GM21825 (cell line): ENCODE results near the gene CASZ1.

Source experiments
- ATAC-seq: cut with Tn5 transposase; IDR thresholded peaks from one replicate; pipeline ENCODE4 v1.9.1; 2021; ENCODE audit warnings: mild to moderate bottlenecking, moderate library complexity; ENCODE audit not compliant: unreplicated experiment

CASZ1 gene

DNA sequence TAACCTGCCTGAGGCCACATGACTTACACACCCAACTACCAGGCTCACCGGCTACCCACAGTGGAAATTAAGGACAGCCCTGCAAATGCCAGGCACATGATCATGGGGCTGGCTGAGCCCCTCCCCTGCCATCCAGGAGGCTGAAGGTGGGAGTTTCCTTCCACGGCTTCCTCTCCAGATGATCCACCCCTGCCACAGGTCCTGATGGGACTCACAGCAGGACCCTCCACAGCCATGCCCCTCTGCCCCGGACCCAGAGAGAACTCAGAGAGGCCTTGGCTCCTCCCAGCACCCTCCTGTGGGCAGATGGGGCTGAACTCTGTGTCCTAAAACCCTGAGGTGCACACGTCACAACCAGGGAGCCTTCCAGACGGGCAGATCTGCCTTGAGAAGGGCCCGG is 29.1 kb upstream of the CASZ1 start:
- no peak for ATAC-seq

DNA sequence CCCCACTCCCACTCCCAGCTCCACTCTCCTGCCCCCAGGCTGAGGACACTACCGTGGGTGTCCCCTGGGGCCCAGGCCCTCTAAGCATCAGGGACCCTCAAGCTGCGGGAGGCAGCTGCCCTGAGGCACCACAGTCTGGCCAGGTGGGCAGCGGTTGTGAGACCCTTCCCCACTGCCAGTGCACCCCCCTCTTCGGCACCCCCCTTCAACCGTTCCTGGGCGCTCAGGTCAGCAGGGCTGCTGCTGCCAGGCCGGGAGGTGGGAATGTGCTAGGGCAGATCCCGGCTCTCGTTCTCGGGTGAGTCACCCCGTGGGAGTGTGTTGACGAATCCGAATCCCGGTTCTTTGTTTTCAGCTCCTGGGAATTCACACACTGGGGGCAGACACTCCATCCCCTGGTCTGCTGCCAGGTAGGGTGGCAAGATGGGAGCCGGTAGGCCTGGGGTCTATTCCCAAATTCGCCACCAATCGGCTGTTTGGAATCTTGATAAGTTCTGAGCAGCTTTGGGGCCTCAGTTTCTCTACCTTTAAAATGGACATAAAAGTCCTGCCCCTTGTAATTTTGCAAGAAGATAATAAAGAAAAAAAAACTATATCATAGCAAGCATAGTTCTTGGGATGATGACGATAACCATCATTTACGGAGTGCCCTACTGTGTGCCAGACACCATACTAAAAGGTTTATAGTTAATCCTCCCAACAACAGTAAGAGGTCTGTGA is 28.5 kb upstream of the CASZ1 start:
- no peak for ATAC-seq

DNA sequence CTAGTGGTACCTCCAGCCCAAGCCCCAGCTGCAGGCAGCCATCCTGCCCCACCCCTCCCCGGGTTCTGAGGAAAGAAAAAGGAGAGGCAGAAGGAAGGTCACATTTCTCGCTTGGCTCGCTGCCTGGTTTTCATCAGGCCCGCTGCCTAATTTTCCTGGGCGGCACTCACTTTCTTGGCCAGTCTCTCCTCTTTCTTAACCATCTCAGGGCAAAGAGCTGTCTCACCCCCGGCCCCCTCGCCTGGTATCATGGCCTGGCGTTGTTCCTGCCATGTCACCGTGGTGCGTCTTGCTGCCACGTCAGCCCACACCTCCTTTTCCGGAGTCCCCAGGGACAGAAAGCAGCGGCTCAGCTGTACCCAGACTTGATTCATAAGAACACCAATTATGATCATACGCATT is 26.6 kb upstream of the CASZ1 start:
- no peak for ATAC-seq

DNA sequence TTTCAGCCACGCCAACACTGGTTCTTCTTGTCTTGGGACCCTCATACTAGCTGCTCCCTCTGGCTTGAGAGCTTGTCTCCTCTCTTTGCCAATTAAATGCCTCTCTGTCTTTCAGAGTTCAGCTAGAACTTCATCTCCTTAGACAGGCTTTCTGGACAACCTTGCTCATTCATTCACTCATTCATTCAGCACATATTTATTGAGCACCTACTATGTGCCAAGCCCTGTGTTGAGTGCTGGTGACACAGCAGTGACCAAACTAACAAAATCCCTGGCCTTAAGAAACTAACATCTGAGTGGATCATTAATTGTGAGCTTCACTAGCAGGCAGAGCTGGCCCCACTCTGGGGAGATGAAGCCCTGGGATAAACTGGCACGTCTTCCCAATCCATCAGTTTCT is 24.9 kb upstream of the CASZ1 start:
- no peak for ATAC-seq

DNA sequence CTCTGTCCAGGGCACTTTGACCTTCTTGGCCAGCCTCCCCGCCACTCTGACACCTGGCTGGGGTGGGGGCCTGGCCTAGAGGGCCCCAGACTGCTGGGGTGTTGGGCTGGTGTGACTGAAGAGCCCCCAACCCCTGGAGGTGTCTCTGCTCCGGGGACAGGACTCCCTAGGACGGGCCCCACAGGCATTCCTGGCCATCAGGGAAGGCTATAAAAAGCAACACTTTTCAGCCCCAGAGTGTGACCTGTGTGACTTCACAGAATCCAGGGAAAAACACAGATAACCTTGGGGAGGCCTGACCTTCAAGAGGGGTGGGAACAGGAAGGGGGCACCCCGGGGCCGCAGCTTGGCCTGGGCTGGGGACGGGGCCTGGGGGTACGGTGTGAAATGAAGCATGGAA is 24.0 kb upstream of the CASZ1 start:
- no peak for ATAC-seq

DNA sequence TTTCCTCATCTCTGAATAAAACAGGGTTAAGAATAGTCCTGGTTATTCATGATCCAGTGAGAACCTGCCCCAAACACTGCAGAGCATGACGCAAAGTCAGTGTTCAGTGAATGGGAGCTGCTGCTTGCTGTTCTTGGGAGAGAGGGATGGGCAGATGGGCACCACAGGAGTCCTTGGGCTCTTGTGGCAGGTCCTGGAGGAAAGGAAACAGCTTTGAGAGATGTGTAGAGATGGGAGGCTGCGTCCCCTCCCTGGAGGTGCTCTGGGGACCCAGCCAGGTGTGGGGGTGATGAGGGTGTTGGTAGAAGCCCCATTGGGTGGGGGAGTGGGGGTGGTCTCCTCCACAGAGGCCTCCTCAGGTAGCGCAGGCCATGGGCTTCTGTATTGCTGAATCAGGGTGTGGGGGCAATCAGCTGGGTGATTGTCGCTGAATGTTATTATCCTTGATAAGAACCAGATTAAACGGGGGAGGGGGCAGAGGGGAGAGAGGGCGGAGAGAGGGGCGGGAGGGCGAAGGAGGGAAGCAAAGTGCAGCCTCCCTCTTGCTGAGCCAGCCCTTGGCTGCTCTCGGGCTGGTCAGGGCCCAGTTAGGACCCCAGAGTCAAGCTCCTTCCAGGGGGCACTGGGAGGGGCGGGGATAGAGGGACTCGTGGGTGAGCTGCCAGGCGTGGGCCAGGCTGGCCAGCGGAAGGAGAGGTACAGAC is 22.9 kb upstream of the CASZ1 start:
- ATAC-seq = no peak

DNA sequence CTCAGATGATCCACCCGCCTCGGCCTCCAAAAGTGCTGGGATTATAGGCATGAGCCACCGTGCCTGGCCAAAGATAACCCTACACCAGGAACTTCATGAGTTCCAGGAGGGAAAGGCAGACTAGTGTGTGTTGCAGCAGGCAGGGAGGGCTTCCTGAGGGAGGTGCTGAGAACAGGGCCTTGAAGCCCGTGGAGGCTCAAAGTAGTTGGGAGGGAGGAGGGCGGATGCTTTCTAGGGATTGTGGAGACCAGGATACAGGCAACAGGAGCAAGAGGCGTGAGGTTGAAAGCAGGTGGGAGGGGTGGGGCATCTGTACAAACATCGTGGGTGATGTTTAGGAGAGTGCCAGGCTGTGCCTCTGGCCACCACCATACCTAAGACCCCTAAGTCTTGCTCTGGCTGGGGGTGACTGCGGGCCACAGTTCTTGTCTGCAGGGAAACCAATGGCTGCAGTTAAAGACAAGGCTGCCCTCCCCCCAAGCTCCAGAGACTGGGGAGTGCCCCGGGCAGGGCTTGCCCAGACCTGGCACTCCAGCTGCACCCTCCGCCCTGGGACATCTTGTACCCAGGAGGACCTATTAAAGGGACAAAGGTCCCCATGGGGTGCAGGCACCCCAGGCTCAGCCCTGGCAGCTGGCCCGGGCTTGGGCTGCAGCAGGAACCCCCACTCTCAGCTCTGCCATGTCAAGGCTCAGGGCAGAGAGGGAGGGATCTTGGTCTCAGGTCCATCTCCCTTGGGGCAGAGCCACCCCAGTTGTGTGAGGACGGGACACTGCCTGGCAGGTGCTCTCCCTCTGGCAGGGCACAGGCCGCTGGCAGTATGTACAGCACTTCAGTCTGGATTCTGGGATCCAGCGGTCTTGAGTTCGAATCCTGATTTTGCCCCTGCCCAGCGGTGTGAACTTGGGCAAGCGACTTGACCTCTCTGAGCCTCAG is 22.1 kb upstream of the CASZ1 start:
- ATAC-seq = no peak

DNA sequence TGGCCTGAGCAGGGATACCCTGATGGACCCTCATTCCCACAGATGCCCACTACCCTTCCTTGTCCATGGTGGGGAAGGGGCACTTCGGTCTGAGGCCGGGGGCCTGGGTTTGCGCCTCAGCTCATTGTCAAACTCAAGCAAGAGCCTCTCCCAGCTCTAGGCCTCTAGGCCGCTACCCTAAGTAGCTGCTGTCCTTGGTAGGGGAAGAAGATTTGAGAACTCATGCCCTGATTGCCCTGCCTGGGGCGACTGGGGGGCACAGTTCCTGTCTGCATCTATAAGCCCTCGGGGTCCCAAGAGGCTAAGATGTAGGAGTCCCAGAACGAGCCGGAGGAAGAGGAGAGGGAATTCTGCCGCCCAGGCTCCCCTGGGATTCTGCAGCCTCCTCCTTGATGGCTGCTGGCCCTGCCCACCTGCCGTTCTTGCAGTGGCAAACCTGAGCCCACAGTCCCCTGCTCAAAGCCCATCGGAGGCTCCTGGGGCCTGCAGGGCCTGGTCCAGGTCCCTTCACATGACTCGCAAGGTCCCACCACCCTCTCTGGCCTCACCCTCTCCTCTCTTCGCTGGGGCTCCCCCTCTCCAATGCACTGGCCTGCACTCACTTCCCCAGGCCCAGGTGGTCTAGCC is 20.4 kb upstream of the CASZ1 start:
- ATAC-seq = no peak

DNA sequence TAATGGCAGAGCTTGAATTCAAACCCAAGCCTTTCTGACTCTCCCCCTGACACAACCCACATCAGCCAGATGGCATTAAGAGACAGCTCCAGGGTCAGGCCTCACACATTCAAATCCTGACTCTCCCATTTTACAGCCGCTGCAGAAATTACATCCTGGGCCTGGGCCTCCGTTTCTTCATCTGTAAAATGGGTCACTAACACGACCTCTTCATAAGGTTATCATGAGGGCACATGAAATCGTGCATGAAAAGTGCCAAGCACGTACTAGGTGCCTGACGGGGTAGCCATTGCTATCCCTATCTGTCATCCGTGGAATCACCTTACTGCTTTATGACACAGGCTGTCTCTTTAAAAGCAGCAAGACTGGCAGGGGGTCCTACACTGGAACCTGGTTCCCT is 19.8 kb upstream of the CASZ1 start:
- ATAC-seq = no peak

DNA sequence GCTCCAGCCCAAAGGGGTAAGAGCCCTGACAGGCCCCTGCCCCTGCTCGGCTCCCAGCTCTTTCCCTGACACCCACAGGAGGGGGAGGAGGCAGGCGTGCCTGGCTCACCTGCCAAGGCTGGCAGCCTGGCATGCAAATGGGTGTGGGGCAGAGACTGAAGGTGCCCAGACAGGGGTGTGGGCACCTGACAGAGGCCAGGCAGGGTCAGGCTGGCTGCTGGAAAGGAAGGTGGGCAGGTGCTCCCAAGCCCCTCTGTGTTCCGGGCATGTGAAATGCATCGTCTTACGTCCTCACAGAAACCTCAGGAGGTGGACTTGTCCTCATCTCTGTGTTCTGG is 19.4 kb upstream of the CASZ1 start:
- no peak for ATAC-seq

DNA sequence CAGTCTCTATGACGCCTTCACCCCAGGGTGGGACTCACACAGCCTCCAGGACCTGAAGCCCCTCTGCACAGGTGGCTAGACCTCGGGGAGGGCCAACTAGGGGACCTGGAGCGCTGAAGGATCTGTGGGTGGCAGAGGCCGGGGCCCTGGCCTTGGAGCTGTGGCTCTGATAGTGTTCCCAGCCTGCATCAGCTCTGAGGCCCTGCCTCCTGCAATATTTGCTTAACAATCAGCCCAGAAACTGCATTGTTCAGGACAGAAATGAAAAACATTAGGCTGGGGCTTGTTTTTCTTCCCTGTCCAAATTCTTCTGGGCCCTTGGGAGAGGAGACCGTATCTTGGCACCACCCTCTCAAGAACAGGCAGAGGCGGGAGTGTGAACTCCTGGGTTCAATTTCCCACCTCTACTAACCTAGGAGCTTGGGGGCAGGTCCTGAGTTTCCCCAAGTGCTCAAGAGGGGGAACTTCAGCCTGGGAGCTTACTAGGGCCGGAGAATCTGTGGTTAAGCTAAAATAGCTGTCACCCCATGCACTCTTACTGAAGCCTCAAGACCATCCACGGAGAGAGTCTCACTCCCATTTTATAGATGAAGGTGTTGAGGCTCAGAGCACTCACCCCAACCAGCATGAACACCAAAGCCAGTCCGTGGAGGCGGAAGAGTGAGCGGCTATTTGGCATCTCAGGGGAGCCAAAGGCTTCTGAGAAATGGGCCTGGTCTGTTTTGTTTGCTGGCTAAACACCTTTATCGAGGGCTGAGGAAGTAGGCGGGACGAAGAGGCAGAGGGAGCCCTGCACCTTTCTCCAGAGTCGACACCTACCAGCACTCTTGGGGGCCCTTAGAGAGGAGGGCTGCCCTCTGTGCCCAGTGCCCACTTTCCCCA is 18.8 kb upstream of the CASZ1 start:
- no peak for ATAC-seq

DNA sequence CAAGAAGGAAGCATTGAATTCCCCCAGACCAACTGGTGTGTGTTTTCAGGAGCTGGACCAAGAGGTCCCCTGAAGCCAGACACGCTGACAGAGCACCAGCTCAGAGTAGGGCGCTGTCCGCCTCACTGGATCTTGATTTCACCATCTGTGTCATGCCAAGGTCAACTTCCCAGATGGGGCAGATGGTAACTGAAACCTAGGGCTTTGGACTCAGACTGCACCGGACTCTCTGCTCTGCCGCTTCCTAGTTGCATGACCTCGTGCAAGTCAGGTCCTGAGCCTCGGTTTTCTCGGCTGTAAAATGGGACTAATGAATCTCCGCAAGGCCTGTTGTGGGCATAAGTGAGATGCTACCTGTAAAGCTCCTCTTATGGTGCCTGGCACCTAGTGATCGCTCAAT is 17.9 kb upstream of the CASZ1 start:
- no peak for ATAC-seq

DNA sequence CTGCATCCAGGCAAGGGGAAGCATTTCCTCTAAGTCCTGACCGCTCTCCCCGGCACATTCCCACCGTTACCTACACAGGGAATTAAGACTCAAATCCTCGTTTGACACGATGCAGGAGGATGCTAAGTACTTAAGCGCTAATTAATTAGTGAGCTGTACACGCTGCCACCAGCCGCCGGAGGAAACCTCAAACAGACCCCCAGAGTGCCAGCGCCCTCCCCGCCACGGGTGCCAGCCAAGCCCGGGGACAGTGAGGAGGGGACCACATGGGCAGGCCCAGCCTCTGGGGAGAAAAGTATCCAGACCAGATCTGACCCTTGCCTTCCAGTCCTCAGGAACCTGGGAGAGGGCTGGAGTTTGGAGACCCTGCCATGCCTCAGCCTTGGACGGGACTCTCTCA is 17.4 kb upstream of the CASZ1 start:
- no peak for ATAC-seq

DNA sequence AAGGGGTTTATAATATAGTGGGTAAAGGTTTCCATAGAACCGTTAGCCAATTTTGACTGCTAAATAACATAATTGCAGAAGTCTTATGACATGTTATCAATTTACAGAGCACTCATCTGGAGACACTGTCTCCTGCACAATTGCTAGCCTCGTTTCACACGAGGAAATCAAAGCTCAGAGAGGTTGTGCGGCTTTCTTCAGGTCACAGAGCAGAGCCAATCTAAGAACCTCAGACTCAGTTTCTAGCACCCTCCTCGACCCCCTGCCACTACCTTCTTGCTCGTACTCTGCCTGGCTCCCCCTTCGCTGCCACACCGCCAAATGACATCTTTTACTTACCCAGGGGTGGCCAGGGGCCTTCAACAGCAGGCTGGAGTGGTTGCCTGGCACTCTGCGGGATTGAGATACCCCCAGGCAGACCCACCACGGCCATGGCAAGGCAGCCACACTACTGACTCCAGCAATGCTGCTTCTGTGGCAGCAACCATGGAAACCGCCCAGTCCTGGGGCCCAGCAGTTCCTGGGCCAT is 16.0 kb upstream of the CASZ1 start:
- ATAC-seq = no peak

DNA sequence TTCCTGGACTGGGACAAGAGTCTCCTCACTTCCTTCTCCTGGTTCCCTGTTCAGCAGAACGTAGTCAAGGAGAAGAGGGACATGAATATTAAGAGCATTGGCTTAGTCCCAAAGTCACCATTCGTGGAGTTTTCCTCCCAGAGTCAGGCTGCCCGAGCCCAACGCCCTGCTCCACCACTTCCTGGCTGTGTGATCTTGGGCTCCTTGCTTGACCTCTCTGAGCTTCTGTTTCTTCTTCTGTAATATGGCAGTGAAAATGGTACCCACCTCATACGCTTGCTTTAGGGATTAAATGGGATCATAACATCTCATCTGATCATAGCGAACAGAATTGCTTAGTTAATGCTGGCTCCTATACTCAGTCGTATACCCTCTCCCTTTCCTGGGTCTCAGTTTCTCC is 12.0 kb upstream of the CASZ1 start:
- ATAC-seq = no peak

DNA sequence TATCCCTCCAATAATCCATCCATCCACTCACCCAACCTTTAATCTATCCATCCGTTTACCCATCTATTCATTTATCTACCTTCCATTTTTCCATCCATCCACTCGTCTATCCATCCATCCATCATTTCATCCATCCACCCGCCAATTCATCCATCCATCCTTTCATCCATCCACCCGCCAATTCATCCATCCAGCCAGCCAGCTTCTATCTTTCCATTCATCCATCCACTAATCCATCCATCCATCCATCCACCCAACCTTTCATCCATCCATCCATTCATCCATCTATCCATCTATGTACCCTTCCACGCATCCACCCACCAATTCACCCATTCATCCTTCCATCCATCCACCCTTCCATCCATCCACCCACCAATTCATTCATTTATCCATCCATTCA is 10.5 kb upstream of the CASZ1 start:
- ATAC-seq = no peak

DNA sequence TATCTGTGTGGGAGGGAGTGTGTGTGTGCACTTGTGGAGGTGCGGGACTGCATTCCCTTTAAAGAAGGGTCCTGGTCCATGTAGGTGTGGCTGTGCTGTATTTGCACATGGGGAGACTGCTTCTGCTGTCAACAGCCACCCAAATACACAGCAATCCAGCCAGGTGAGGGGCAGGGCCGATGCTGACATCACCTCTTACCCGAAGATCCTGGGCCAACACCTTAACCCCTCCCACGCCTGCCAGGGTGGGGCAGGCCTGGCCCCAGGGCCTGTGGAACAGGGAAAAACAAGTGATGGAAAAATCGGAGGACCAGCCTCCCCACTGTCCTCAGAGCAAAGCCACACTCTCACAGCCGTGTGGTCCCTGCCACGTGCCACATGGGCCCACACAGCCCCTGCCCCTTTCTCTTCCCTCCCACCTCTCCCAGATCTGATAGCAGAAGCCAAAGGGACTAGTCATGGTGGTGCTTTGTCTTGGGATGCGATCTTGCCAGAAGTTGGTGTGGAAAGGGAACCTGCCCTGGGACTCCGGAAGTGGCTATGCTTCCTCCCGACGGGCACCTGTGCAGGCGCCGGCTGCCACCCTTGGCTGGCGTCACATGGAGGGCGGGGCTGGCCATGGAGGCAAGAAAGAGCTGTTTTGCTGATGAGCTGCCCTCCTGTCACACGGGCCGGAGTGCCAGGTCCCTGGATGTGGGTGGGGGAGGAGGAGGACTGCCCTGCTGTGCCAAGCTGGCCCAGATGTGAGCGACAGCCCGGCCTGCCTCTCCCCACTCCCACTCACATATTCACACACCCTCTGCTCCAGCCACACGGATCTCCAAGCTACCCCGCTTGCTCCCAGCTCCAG is 7.8 kb upstream of the CASZ1 start:
- ATAC-seq = no peak

DNA sequence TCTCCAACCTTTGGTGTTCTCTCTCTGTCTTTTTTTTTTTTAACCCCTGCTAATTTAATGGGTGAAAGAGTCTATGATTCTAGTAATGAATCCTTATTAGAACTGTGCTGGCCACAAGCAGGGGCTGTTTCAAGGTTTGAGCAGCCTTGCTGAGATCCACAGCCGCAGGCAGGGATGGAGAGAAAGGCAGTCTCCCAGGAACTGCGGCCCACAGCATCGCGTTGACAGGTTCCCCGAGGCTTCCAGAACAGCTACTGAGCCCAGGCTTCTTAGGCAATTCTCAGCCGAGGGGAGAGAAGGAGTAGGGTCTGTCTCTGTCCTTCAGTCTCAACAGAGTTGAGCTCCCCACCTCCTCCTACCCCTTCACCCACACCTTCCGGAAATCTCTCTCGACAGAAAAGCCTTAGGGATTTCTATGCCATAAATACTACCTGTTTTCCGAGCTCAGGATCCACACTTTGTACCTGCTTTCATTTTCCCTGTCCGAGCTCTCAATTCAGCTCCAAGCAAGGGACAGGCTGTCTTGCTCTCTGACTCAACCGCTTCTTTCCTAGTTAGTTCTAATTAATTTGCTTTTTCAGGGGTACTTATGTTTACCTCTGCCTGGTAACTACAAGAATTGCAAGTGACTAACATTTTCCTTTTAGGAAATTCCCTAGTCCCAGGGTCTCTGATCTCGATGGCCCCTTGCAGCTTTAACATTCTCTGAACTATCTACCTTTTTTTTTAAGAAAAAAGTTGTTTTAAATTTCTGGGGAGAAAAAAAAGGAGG is 6.7 kb upstream of the CASZ1 start:
- no peak for ATAC-seq

DNA sequence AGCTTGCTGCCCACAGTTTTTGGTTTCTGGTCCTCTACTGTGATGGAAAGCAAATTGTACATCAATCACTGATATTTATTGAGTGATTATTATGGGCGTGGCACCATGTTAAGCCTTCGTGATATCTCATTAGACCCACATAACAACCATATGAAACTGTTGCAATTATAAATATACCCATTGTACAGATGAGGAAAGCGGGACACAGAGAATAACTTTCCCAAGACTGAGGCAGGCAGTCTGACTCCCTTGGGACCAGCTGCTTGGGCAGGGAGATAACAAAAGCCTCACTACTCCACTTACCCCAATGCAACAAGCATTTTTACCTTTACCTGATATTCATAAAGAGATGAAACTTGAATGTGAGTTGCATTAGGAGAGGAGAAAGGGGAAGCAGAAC is 4.3 kb upstream of the CASZ1 start:
- ATAC-seq = no peak
